ENCODE data around the gene SERPINA4.

DNA sequence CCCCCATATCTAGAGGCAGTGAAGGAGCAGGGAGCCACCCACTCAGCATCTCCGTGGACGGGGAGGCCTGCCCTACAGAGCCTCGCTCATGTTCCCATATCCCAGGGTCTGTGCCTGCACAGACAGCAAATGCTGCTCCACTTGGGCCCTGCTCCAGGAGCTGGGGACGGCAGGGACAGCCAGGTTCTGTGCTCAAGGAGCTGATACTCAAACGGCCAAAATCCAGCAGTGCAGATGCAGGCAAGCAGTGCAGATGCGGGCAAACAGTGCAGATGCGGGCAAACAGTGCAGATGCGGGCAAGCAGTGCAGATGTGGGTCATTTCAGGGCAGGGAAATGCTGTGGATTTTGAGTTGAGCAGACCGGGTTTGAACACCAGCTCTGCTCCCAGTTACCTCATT is 45.8 kb upstream of the SERPINA4 start:
- TF ChIP-seq FOXK1 (CRISPR knock-in tag; IDR thresholded peaks at IDR 0.05; ENCODE audit: borderline replicate concordance, low read depth), result no peak
- TF ChIP-seq AGO1 (IDR thresholded peaks at IDR 0.05; ENCODE audit: low read depth, low read length, poor library complexity, severe bottlenecking), result no peak
- no peak for TF ChIP-seq EZH2 (conservative IDR thresholded peaks at IDR 0.05; ENCODE audit: low read depth, low read length)
- TF ChIP-seq PCBP1 (IDR thresholded peaks at IDR 0.05; ENCODE audit: borderline replicate concordance, low read depth, low read length), result no peak
- TF ChIP-seq FOXP1 (IDR thresholded peaks at IDR 0.05), result no peak
- TF ChIP-seq FOXP1 (CRISPR knock-in tag; IDR thresholded peaks at IDR 0.05), result no peak
- TF ChIP-seq ZNF329 (CRISPR knock-in tag; IDR thresholded peaks at IDR 0.05; ENCODE audit: low read depth), result no peak
- TF ChIP-seq JUN (CRISPR knock-in tag; IDR thresholded peaks at IDR 0.05), result no peak
- TF ChIP-seq, protein P1, sequence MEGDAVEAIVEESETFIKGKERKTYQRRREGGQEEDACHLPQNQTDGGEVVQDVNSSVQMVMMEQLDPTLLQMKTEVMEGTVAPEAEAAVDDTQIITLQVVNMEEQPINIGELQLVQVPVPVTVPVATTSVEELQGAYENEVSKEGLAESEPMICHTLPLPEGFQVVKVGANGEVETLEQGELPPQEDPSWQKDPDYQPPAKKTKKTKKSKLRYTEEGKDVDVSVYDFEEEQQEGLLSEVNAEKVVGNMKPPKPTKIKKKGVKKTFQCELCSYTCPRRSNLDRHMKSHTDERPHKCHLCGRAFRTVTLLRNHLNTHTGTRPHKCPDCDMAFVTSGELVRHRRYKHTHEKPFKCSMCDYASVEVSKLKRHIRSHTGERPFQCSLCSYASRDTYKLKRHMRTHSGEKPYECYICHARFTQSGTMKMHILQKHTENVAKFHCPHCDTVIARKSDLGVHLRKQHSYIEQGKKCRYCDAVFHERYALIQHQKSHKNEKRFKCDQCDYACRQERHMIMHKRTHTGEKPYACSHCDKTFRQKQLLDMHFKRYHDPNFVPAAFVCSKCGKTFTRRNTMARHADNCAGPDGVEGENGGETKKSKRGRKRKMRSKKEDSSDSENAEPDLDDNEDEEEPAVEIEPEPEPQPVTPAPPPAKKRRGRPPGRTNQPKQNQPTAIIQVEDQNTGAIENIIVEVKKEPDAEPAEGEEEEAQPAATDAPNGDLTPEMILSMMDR (CRISPR knock-in tag; IDR thresholded peaks at IDR 0.05), result no peak
- TF ChIP-seq, protein P2, sequence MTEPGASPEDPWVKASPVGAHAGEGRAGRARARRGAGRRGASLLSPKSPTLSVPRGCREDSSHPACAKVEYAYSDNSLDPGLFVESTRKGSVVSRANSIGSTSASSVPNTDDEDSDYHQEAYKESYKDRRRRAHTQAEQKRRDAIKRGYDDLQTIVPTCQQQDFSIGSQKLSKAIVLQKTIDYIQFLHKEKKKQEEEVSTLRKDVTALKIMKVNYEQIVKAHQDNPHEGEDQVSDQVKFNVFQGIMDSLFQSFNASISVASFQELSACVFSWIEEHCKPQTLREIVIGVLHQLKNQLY (CRISPR knock-in tag; IDR thresholded peaks at IDR 0.05), result no peak
- TF ChIP-seq, protein P3, sequence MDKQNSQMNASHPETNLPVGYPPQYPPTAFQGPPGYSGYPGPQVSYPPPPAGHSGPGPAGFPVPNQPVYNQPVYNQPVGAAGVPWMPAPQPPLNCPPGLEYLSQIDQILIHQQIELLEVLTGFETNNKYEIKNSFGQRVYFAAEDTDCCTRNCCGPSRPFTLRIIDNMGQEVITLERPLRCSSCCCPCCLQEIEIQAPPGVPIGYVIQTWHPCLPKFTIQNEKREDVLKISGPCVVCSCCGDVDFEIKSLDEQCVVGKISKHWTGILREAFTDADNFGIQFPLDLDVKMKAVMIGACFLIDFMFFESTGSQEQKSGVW (CRISPR knock-in tag; IDR thresholded peaks at IDR 0.05; ENCODE audit: borderline replicate concordance), result no peak
- TF ChIP-seq, protein P4, sequence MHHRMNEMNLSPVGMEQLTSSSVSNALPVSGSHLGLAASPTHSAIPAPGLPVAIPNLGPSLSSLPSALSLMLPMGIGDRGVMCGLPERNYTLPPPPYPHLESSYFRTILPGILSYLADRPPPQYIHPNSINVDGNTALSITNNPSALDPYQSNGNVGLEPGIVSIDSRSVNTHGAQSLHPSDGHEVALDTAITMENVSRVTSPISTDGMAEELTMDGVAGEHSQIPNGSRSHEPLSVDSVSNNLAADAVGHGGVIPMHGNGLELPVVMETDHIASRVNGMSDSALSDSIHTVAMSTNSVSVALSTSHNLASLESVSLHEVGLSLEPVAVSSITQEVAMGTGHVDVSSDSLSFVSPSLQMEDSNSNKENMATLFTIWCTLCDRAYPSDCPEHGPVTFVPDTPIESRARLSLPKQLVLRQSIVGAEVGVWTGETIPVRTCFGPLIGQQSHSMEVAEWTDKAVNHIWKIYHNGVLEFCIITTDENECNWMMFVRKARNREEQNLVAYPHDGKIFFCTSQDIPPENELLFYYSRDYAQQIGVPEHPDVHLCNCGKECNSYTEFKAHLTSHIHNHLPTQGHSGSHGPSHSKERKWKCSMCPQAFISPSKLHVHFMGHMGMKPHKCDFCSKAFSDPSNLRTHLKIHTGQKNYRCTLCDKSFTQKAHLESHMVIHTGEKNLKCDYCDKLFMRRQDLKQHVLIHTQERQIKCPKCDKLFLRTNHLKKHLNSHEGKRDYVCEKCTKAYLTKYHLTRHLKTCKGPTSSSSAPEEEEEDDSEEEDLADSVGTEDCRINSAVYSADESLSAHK (CRISPR knock-in tag; IDR thresholded peaks at IDR 0.05; ENCODE audit: borderline replicate concordance), result no peak
- TF ChIP-seq, protein P5, sequence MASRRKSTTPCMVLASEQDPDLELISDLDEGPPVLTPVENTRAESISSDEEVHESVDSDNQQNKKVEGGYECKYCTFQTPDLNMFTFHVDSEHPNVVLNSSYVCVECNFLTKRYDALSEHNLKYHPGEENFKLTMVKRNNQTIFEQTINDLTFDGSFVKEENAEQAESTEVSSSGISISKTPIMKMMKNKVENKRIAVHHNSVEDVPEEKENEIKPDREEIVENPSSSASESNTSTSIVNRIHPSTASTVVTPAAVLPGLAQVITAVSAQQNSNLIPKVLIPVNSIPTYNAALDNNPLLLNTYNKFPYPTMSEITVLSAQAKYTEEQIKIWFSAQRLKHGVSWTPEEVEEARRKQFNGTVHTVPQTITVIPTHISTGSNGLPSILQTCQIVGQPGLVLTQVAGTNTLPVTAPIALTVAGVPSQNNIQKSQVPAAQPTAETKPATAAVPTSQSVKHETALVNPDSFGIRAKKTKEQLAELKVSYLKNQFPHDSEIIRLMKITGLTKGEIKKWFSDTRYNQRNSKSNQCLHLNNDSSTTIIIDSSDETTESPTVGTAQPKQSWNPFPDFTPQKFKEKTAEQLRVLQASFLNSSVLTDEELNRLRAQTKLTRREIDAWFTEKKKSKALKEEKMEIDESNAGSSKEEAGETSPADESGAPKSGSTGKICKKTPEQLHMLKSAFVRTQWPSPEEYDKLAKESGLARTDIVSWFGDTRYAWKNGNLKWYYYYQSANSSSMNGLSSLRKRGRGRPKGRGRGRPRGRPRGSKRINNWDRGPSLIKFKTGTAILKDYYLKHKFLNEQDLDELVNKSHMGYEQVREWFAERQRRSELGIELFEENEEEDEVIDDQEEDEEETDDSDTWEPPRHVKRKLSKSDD (CRISPR knock-in tag; IDR thresholded peaks at IDR 0.05; ENCODE audit: low read depth), result no peak
- TF ChIP-seq ZNF274 (CRISPR knock-in tag; IDR thresholded peaks at IDR 0.05), result no peak

All from HepG2 (cell line).